Loucy (cell line): ENCODE measurements around the gene UPP1.

Experiments
- H2AFZ ChIP-seq: fragments of 200-600 bp; sonication (generic); 2 replicates; pipeline ENCODE4 v1.6.0; 2016; ENCODE audit warnings: antibody characterized with exemption, mild to moderate bottlenecking, low read length, moderate library complexity
- H3F3A ChIP-seq: fragments of 200-600 bp; 2 replicates; pipeline ENCODE4 v1.6.0; 2016; ENCODE audit warnings: antibody characterized with exemption, low read depth, mild to moderate bottlenecking
- H3K27me3 ChIP-seq: fragments of 200-600 bp; sonication (generic); 2 replicates; pipeline ENCODE4 v1.6.1; 2014; ENCODE audit warnings: low read length, mild to moderate bottlenecking; ENCODE audit not compliant: insufficient read depth, poor library complexity, severe bottlenecking
- H3K36me3 ChIP-seq: fragments of 200-600 bp; sonication (generic); 2 replicates; pipeline ENCODE4 v1.6.1; 2016; ENCODE audit warnings: low read length; ENCODE audit not compliant: insufficient read depth
- H3K4me1 ChIP-seq: fragments of 200-600 bp; sonication (generic); 2 replicates; pipeline ENCODE4 v1.5.1; 2014; ENCODE audit warnings: low read length, mild to moderate bottlenecking; ENCODE audit not compliant: insufficient read depth, poor library complexity, severe bottlenecking
- H3K4me2 ChIP-seq: fragments of 200-600 bp; sonication (generic); 2 replicates; pipeline ENCODE4 v1.6.0; 2014; ENCODE audit warnings: antibody characterized with exemption, low read length, low read depth, mild to moderate bottlenecking; ENCODE audit not compliant: poor library complexity, severe bottlenecking
- H3K4me3 ChIP-seq: fragments of 200-600 bp; sonication (generic); 2 replicates; pipeline ENCODE4 v1.5.1; 2014; ENCODE audit warnings: low read length, mild to moderate bottlenecking, mixed read lengths; ENCODE audit not compliant: poor library complexity, severe bottlenecking
- H3K79me2 ChIP-seq: fragments of 200-600 bp; sonication (generic); 2 replicates; pipeline ENCODE4 v1.6.1; 2014; ENCODE audit warnings: low read length; ENCODE audit not compliant: insufficient read depth
- H3K9ac ChIP-seq: fragments of 200-600 bp; sonication (generic); 2 replicates; pipeline ENCODE4 v1.6.0; 2014; ENCODE audit warnings: mild to moderate bottlenecking, low read depth, low read length, moderate library complexity; ENCODE audit not compliant: poor library complexity, severe bottlenecking
- H3K9me2 ChIP-seq: fragments of 200-600 bp; sonication (generic); replicated peaks from 2 replicates; pipeline ENCODE4 v1.6.1; 2016; ENCODE audit warnings: low read depth, low read length, mixed read lengths
- H3K9me3 ChIP-seq: fragments of 200-600 bp; sonication (generic); 2 replicates; pipeline ENCODE4 v1.6.1; 2014; ENCODE audit warnings: mild to moderate bottlenecking, antibody characterized with exemption, low read length, low read depth; ENCODE audit not compliant: insufficient read depth
- H4K20me1 ChIP-seq: fragments of 200-600 bp; sonication (generic); 2 replicates; pipeline ENCODE4 v1.6.0; 2014; ENCODE audit warnings: antibody characterized with exemption, low read length, mild to moderate bottlenecking; ENCODE audit not compliant: insufficient read depth, poor library complexity, severe bottlenecking
- CTCF ChIP-seq: fragments of 200-600 bp; sonication (generic); conservative IDR thresholded peaks from 2 replicates; pipeline ENCODE4 v1.5.1; 2014; ENCODE audit warnings: mild to moderate bottlenecking, antibody characterized with exemption, low read length
- EZH2phosphoT487 ChIP-seq: fragments of 200-600 bp; IDR thresholded peaks from 2 replicates; pipeline ENCODE4 v1.6.1; 2018; ENCODE audit warnings: antibody characterized with exemption, mild to moderate bottlenecking, moderate library complexity, borderline replicate concordance

Gene UPP1

GRCh38 chr7:48052748-48053147, 36.3 kb upstream of the UPP1 start:
- H3K9me3 ChIP-seq: no peaks in the 10 kb centered on the region
- H2AFZ ChIP-seq: no peak overlapping the region
- no peaks in the 10 kb centered on the region for H4K20me1 ChIP-seq
- no peaks in the 10 kb centered on the region for H3K9me2 ChIP-seq
- H3K27me3 ChIP-seq: no peaks in the 10 kb centered on the region
- no peaks in the 10 kb centered on the region for H3F3A ChIP-seq
- no peak overlapping the region for H3K4me2 ChIP-seq
- no peak overlapping the region for H3K9ac ChIP-seq
- TF ChIP-seq EZH2phosphoT487: no peak
- no peak for TF ChIP-seq CTCF
- H3K4me1 ChIP-seq: no peaks in the 10 kb centered on the region
- H3K36me3 ChIP-seq: no peaks in the 10 kb centered on the region
- no peak overlapping the region for H3K4me3 ChIP-seq
- H3K79me2 ChIP-seq: no peaks in the 10 kb centered on the region

GRCh38 chr7:48053736-48054135, 35.3 kb upstream of the UPP1 start:
- H3K9me3 ChIP-seq: no peaks in the 10 kb centered on the region
- TF ChIP-seq CTCF: no peak
- no peak for TF ChIP-seq EZH2phosphoT487
- H2AFZ ChIP-seq: no peak overlapping the region

GRCh38 chr7:48058990-48059389, 30.1 kb upstream of the UPP1 start:
- H3K4me1 ChIP-seq: no peaks in the 10 kb centered on the region
- H3K9ac ChIP-seq: no peak overlapping the region
- H3K4me2 ChIP-seq: no peak overlapping the region
- no peaks in the 10 kb centered on the region for H3K79me2 ChIP-seq
- no peaks in the 10 kb centered on the region for H3K9me3 ChIP-seq
- H3K4me3 ChIP-seq: no peak overlapping the region
- no peaks in the 10 kb centered on the region for H3K9me2 ChIP-seq
- no peak overlapping the region for H2AFZ ChIP-seq
- H4K20me1 ChIP-seq: no peaks in the 10 kb centered on the region
- H3K36me3 ChIP-seq: no peaks in the 10 kb centered on the region
- TF ChIP-seq EZH2phosphoT487 (no peak), CTCF (no peak)
- H3K27me3 ChIP-seq: no peaks in the 10 kb centered on the region
- no peaks in the 10 kb centered on the region for H3F3A ChIP-seq

More at GRCh38 chr7:48053736-48054135, 35.3 kb upstream of the UPP1 start:
- Histone ChIP-seq H3K9ac (no peak overlapping the region), H3K4me2 (no peak overlapping the region), H3F3A (no peaks in the 10 kb centered on the region), H4K20me1 (no peaks in the 10 kb centered on the region), H3K27me3 (no peaks in the 10 kb centered on the region), H3K79me2 (no peaks in the 10 kb centered on the region), H3K4me3 (no peak overlapping the region), H3K4me1 (no peaks in the 10 kb centered on the region), H3K36me3 (no peaks in the 10 kb centered on the region), H3K9me2 (no peaks in the 10 kb centered on the region)
